ENCODE results near the gene GLRX2.

GLRX2 gene

GRCh38 chr1:193111641-193112090 is 6.5 kb upstream of the GLRX2 start:
- DNase-seq (ENCODE audit: low read depth): no peak

DNA sequence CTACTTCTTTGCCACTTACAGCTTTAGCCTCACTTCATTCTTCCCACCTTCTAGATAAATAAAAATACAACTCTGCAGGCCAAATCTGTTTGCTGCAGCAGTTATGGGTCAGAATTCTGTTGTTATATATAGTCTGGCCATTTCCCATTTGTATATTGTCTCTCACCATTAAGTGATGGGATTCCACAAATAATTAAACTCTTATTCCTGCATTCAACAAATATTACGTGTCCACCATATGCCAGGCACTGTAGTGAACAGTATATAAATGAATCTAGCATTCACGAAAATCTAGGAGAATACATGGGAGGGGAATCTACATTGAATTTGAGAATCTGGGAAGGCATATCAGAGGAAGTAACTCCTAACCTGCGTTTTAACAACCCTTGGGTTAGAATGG is 5.7 kb upstream of the GLRX2 start:
- DNase-seq (ENCODE audit: low read depth): no peak

- DNase-seq (ENCODE audit: low read depth): no peak
These were observed 5.0 kb upstream of the GLRX2 start for GRCh38 chr1:193110246-193110645.

GRCh38 chr1:193109619-193110018 is 4.4 kb upstream of the GLRX2 start:
- DNase-seq (ENCODE audit: low read depth): no peak

DNA sequence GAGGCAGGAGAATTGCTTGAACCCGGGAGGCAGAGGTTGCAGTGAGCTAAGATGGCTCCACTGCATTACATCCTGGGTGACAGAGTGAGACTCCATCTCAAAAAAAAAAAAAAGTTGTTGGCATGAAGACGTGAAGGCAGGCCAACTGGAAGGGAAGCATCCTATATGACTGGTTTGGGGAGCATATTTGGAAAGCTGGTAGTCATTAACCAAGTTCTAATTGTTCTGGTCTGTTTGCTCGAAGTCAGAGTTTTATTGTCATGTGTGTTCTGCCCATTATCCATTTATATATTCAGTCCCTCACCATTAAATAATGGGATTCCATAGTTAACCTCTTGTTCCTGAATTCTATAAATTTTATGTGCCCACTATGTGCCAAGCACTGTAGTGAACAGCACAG is 3.3 kb upstream of the GLRX2 start:
- no peak for DNase-seq (ENCODE audit: low read depth)

DNA sequence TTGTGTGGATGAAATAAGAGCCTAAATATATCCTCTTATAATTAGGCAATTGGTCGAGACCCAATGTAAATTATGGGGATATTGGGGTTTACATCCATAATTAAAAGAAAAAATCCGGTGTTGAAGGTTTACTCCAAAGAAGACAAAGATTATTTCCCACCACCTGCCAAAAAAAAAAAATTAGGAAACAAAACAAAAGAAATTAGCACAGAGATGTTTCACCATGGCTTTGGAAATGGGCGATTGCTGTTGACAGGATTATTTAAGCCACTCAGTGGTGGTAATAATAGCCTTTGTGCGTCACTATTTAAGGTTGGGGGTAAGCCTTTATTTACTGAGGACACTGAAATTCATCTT is 585 bp upstream of the GLRX2 start:
- no peak for DNase-seq (ENCODE audit: low read depth)

DNA sequence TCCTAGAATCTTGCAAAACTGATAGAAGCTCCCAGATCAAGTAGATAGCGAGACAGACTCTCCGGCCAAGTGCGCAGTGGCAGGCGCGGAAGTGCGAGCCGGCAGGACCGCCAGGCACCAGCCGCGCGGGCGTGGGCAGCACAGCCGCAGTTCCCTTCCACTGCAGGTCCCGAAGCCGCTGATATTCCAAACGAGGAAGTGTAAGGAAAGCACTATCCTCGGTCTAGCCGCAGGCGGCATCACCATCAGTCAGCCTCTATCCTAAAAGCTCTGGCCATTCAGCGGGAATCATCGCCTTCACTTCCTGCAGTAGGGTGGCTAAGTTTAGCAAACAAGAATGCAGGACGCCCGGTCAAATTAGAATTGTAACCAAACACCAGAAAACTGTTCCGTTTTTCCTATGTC is 710 bp downstream of the GLRX2 start:
- no peak for DNase-seq (ENCODE audit: low read depth)

- DNase-seq (ENCODE audit: low read depth): no peak
These were observed 1.3 kb downstream of the GLRX2 start for GRCh38 chr1:193103759-193104501.

GRCh38 chr1:193102662-193103061 is 2.6 kb downstream of the GLRX2 start:
- DNase-seq (ENCODE audit: low read depth): no peak

DNA sequence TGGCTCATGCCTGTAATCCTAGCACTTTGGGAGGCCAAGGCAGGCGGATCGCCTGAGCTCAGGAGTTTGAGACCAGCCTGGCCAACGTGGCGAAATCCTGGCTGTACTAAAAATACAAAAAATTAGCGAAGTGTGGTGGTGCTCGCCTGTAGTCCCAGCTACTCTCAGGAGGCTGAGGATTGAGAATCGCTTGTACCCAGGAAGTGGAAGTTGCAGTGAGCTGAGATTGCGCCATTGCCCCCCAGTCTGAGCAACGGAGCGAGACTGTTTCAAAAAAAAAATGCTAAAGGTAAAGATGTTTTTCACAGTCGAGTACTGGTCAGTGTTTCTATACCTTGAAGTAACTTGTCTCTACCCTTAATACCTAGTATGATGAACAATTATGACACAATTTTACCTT is 11.1 kb downstream of the GLRX2 start:
- DNase-seq (ENCODE audit: low read depth): no peak

DNA sequence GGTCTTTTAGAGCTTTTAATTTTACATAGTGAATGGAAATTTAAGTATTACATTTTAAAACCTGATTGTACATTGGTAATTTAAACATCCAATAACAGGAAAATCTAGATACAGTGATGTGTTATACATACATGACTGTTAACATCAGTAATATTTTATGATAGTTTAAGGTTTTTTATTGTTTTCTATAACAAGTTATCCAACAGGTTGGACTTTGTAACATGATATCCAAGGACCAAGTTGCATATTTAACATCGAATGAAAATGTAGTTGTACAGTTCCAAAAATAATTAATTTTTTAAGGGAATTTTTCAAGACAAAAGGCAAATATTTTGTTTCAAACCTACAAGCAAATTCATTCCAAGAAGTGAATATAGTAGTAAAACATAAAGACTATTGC is 14.3 kb downstream of the GLRX2 start:
- no peak for DNase-seq (ENCODE audit: low read depth)

DNA sequence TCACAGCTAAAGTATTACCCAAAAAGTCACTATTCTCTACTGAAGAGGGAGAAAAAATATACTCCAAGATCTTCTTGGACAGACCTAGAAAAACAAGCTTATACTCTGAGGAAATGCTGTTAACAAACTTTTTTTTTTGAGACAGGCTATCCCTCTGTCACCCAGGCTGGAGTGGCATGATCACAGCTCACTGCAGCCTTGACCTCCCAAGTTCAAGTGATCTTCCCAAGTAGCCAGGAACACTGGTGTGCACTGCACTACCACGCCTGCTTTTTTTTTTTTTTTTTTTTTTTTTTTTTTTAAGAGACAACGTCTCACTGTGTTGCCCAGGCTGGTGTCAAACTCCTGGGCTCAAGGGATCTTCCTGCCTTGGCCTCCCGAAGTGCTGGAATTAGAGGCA is 17.3 kb downstream of the GLRX2 start:
- no peak for DNase-seq (ENCODE audit: low read depth)

DNA sequence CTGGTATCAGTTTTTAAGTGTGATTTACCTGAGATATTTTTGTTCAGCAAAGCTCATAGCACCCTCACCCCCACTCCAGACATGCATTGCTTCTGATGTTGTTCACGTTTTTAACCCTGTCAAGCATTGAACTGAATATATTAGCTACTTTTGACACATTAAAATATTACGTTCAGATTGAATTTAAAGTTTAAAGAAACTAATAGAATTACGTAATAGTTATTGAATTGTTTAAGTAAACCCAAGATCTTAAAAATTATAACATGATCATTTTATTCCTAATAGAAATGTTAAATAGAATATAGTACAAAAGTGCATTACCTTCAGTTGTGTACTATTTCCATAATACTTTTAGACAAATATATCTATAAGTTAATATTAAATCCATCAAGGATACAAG is 18.9 kb downstream of the GLRX2 start:
- no peak for DNase-seq (ENCODE audit: low read depth)

GRCh38 chr1:193085263-193085662 is 20.0 kb downstream of the GLRX2 start:
- DNase-seq (ENCODE audit: low read depth): no peak

- DNase-seq (ENCODE audit: low read depth): no peak
These were observed 21.7 kb downstream of the GLRX2 start for GRCh38 chr1:193083365-193084088.

DNA sequence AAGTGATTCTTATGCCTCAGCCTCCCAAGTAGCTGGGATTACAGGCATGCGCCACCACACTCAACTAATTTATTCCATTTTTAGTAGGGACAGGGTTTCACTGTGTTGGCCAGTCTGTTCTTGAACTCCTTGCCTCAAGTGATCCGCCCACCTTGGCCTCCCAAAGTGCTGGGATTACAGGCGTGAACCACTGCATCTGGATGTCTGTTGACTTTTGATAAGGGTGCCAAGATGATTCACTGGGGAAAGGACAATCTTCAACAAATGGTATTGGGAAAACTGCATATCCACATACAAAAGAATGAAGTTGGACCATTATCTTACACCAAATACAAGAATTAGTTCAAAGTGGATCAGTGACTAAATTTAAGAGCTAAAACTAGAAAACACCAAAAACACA is 26.0 kb downstream of the GLRX2 start:
- no peak for DNase-seq (ENCODE audit: low read depth)

DNA sequence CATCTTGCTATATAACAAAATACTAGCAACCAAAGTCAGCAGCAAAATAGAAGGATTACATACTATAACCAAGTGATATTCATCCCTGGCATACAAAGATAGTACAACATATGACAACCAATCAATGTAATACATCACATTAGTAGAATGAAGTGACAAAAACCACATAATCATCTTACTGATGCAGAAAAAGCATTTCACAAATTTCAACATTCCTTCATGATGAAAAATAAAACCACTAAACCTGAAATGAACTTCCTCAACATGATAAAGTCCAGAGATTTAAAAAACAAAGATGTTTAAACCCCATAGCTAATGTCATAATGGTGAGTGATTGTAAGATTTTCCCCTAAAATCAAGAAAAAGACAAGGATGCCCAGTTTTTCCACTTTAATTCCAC is 27.2 kb downstream of the GLRX2 start:
- DNase-seq (ENCODE audit: low read depth): no peak

- DNase-seq (ENCODE audit: low read depth): no peak
These were observed 34.3 kb downstream of the GLRX2 start for GRCh38 chr1:193070942-193071341.

- DNase-seq (ENCODE audit: low read depth): no peak
These were observed 34.8 kb downstream of the GLRX2 start for GRCh38 chr1:193070386-193070753.

DNA sequence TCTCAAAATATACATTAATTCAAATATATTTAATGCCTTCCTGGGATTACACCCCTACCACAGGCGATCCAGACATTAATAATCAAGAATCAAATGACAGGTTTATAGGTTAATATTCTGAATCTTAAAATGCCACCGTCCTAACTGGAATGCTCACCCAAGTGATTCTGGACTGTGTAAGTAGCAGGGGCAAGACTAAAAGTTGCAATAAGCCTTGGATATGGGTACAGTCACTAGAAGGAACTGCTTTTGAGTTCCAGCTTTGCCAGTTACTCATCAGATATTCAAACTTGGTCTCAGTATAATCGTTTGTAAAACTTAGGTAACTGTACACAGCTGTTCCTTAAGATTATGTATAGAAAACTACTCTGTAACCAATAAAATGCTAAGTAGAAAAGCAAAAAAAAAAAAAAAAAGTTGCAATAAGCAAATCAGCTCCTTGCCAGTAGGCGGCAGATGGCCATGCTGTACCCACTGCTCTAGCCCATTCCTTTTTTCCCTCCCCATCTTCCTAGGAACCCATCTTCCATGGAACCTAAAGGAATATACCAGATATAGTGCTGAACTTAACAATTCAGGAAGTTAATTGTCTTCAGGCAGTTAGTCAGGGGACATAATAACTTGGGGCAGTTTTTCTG is 35.3 kb downstream of the GLRX2 start:
- no peak for DNase-seq (ENCODE audit: low read depth)

DNA sequence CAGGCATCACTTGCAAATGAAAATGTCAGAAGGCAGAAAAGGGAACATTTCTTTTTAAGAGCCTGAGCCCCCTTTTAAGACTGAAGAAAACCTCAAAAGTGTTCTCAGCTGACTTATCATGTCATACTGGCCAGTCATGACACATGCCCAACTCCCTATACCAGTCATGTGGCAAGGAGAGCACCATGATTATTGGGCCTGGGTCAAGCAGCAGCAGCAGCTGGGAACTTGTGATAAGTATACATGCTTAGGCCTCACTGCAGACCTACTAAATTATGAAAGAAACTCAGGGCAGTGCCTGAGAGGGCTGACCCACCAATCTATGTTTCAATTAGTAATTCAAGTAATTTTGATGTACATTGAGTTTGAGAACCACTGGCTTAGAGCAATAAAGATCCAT is 37.2 kb downstream of the GLRX2 start:
- no peak for DNase-seq (ENCODE audit: low read depth)

- no peak for DNase-seq (ENCODE audit: low read depth)
These were observed 38.6 kb downstream of the GLRX2 start for GRCh38 chr1:193066606-193067005.

- DNase-seq (ENCODE audit: low read depth): no peak
These were observed 39.3 kb downstream of the GLRX2 start for GRCh38 chr1:193065954-193066353.
